Measurements from ENCODE around the gene PTK6. TPM values are rescaled to one million over a fixed set of nuclear protein-coding genes. Genes with fewer than 3 reads are reported as not detected.

PTK6 gene
- total and polyA plus RNA-seq, 2 of the 13 experiments (the other 11 are each of a cell fraction or from before 2014, with no cell fraction given) = 0.08 TPM; not detected in 1

GRCh38 chr20:63520504-63520933, 16.7 kb downstream of the PTK6 start, which contains the start of gene PPDPF (continued):
- TF ChIP-seq ZNF780A (CRISPR knock-in tag; IDR thresholded peaks at IDR 0.05) (no peak), ZC3H13 (CRISPR knock-in tag; IDR thresholded peaks at IDR 0.05) (no peak), PHF8 (CRISPR knock-in tag; IDR thresholded peaks at IDR 0.05) (peak; percentile 51), KLF13 (CRISPR knock-in tag; IDR thresholded peaks at IDR 0.05) (no peak), ZFAT (CRISPR knock-in tag; conservative IDR thresholded peaks at IDR 0.05) (0 out of 2 replicates have a peak, but pooled peaks have one; percentile 14), ZBTB14 (CRISPR knock-in tag; IDR thresholded peaks at IDR 0.05) (peak; percentile 43; the same call in 1 of the 2 replicates), POLR2AphosphoS5 (IDR thresholded peaks at IDR 0.05; ENCODE audit: low read depth, low read length) (peak; percentile 62; the same call in 1 of the 2 replicates), RFX3 (CRISPR knock-in tag; IDR thresholded peaks at IDR 0.05) (no peak), ATF7 (IDR thresholded peaks at IDR 0.05) (no peak), ATF7 (CRISPR knock-in tag; IDR thresholded peaks at IDR 0.05) (no peak), MNT (IDR thresholded peaks at IDR 0.05) (no peak), DR1 (CRISPR knock-in tag; IDR thresholded peaks at IDR 0.05) (peak; percentile 45; the same call in 1 of the 2 replicates), ZSCAN5A (CRISPR knock-in tag; IDR thresholded peaks at IDR 0.05; ENCODE audit: borderline replicate concordance) (no peak), ZFY (CRISPR knock-in tag; IDR thresholded peaks at IDR 0.05) (peak; percentile 60; the same call in 1 of the 2 replicates), HOXA7 (CRISPR knock-in tag; IDR thresholded peaks at IDR 0.05) (no peak), POLR2A (IDR thresholded peaks at IDR 0.05; ENCODE audit: insufficient read depth in 1 of 2, low read depth in 2 of 2, low read length in 2 of 2) (peak; percentile 52 to 78; a peak in 2 of 4 replicates), MYC (CRISPR knock-in tag; IDR thresholded peaks at IDR 0.05; ENCODE audit: borderline replicate concordance) (0 out of 2 replicates have a peak, but pooled peaks have one; percentile 3), MIXL1 (CRISPR knock-in tag; IDR thresholded peaks at IDR 0.05) (no peak), KDM5B (CRISPR knock-in tag; IDR thresholded peaks at IDR 0.05; ENCODE audit: borderline replicate concordance) (0 out of 2 replicates have a peak, but pooled peaks have one; percentile 8), MED1 (CRISPR knock-in tag; IDR thresholded peaks at IDR 0.05) (no peak), MEIS2 (CRISPR knock-in tag; IDR thresholded peaks at IDR 0.05) (0 out of 2 replicates have a peak, but pooled peaks have one; percentile 10), RBFOX2 (IDR thresholded peaks at IDR 0.05; ENCODE audit: low read depth, low read length) (peak; percentile 71), SP1 (IDR thresholded peaks at IDR 0.05) (no peak), SP1 (CRISPR knock-in tag; IDR thresholded peaks at IDR 0.05) (0 out of 2 replicates have a peak, but pooled peaks have one; percentile 41)

Measured in HepG2 (cell line).